Measurements from ENCODE around the gene COPZ2. TPM values are rescaled to one million over a fixed set of nuclear protein-coding genes. Genes with fewer than 3 reads are reported as not detected.
"Not testable (repeated sequence)": the region's sequence is repeated elsewhere in the genome, so short reads cannot be mapped to it uniquely, and the experiment has no call there.

Gene COPZ2
- total RNA-seq, 1 experiment from 2014 or later = 1.3 TPM

DNA sequence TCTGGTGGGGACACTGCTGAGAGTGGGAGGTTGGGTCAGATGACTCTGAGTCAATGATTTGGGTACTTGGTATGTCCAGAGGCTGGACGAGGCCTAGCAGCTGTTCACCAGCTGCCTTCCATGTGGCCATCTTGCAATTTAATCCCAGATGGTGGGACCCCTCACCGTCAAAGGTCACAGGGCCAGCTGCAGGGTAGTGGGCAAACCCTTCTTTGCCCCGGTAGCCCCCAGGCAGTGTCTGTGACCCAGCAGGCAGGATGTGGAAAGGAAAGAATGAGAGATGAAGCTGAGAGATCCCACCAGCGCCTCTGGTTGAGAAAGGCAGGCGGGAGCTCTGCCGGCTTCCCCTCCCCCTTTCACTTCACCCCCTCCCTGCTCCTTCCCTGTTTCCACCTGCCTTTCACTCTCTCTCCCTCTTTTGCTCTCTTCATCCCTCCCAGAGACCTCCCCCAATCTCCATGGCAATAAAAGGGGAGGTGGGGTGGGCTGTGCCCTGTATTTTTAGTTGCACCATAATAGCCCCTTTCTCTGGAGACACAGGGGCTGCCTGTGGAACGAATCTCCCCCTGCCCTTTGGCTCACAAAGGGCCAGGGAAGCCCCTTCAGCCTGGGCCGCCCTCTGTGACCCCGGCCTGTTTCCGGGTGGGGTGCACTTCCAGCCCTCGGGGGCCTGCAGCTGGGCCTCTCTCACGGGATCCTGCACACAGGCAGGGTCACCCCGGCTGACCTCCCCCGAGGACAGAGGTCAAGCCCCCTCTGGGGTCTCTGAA lies 46.5 kb downstream of the COPZ2 start:
- Histone ChIP-seq H3K36me3 (ENCODE audit: low read depth, low read length) (no peaks in the 10 kb centered on the region), H3K27ac (ENCODE audit: low read length) (no peak overlapping the region), H3K4me2 (ENCODE audit: low read length) (no peak overlapping the region), H3K79me2 (ENCODE audit: low read length) (no peaks in the 10 kb centered on the region), H3K9me2 (replicated peaks; ENCODE audit: low read length) (no peaks in the 10 kb centered on the region), H3K9ac (ENCODE audit: low read length) (no peak overlapping the region), H3K27me3 (ENCODE audit: low read length) (no peaks in the 10 kb centered on the region), H2AFZ (ENCODE audit: low read length) (no peak overlapping the region), H4K20me1 (ENCODE audit: low read length) (no peaks in the 10 kb centered on the region), H3F3A (ENCODE audit: low read length, unreplicated experiment) (no peaks in the 10 kb centered on the region), H3K4me3 (ENCODE audit: low read length) (no peak overlapping the region), H3K9me3 (ENCODE audit: low read length) (no peaks in the 10 kb centered on the region), H3K4me1 (ENCODE audit: insufficient read depth, low read length) (no peaks in the 10 kb centered on the region)
- no peak for TF ChIP-seq EZH2 (IDR thresholded peaks at IDR 0.05; ENCODE audit: low read length, unreplicated experiment)
- TF ChIP-seq, protein P1, sequence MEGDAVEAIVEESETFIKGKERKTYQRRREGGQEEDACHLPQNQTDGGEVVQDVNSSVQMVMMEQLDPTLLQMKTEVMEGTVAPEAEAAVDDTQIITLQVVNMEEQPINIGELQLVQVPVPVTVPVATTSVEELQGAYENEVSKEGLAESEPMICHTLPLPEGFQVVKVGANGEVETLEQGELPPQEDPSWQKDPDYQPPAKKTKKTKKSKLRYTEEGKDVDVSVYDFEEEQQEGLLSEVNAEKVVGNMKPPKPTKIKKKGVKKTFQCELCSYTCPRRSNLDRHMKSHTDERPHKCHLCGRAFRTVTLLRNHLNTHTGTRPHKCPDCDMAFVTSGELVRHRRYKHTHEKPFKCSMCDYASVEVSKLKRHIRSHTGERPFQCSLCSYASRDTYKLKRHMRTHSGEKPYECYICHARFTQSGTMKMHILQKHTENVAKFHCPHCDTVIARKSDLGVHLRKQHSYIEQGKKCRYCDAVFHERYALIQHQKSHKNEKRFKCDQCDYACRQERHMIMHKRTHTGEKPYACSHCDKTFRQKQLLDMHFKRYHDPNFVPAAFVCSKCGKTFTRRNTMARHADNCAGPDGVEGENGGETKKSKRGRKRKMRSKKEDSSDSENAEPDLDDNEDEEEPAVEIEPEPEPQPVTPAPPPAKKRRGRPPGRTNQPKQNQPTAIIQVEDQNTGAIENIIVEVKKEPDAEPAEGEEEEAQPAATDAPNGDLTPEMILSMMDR (conservative IDR thresholded peaks at IDR 0.05; ENCODE audit: low read depth, low read length) = no peak
- no peak for TF ChIP-seq EZH2phosphoT487 (IDR thresholded peaks at IDR 0.05; ENCODE audit: borderline replicate concordance, low read length)
- ATAC-seq = no peak
- ChIA-PET POLR2A (ENCODE audit: unreplicated experiment) (no interaction called here), CTCF (no interaction called here)
- intact Hi-C loops (cut with micrococcal nuclease) = no loop called here
- no peak for DNase-seq
- no TSS peak for BruUV-seq (replicated peaks)

DNA sequence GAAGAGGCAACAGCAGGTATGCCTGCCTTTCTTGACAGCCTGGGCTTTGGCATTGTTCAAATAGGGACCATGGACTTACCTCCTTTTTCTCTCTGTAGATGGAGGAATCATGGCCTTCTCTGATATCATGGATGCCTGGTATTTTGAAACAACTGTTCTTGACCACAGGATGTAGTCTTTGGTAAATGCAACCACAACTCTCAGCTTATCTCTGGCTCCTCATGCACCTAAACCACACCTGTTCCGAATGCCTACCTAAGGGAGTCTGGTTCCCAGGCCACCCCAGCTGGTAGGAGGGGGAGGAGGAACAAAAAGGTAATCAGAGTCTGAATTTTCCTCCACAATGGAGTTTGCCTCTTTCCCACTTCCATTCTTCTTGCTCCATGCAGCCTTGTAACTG lies 47.9 kb downstream of the COPZ2 start:
- Histone ChIP-seq H3K4me1 (ENCODE audit: insufficient read depth, low read length) (no peaks in the 10 kb centered on the region), H3K27ac (ENCODE audit: low read length) (no peak overlapping the region), H3K9ac (ENCODE audit: low read length) (no peak overlapping the region), H3K79me2 (ENCODE audit: low read length) (no peaks in the 10 kb centered on the region), H3K36me3 (ENCODE audit: low read depth, low read length) (0 out of 2 replicates have a peak, but pooled peaks cover 3% of the 10 kb centered on the region), H3K4me2 (ENCODE audit: low read length) (no peak overlapping the region), H3K27me3 (ENCODE audit: low read length) (no peaks in the 10 kb centered on the region), H3K9me2 (replicated peaks; ENCODE audit: low read length) (no peaks in the 10 kb centered on the region), H3F3A (ENCODE audit: low read length, unreplicated experiment) (no peaks in the 10 kb centered on the region), H3K9me3 (ENCODE audit: low read length) (no peaks in the 10 kb centered on the region), H2AFZ (ENCODE audit: low read length) (no peak overlapping the region), H3K4me3 (ENCODE audit: low read length) (no peak overlapping the region), H4K20me1 (ENCODE audit: low read length) (no peaks in the 10 kb centered on the region)
- no TSS peak for BruUV-seq (replicated peaks)
- ChIA-PET CTCF (no interaction called here), POLR2A (ENCODE audit: unreplicated experiment) (no interaction called here)
- DNase-seq (no peak), ATAC-seq (no peak)
- intact Hi-C loops (cut with micrococcal nuclease) = no loop called here
- TF ChIP-seq EZH2 (IDR thresholded peaks at IDR 0.05; ENCODE audit: low read length, unreplicated experiment) (no peak), EZH2phosphoT487 (IDR thresholded peaks at IDR 0.05; ENCODE audit: borderline replicate concordance, low read length) (no peak)
- TF ChIP-seq, protein P1 (conservative IDR thresholded peaks at IDR 0.05; ENCODE audit: low read depth, low read length) = no peak

DNA sequence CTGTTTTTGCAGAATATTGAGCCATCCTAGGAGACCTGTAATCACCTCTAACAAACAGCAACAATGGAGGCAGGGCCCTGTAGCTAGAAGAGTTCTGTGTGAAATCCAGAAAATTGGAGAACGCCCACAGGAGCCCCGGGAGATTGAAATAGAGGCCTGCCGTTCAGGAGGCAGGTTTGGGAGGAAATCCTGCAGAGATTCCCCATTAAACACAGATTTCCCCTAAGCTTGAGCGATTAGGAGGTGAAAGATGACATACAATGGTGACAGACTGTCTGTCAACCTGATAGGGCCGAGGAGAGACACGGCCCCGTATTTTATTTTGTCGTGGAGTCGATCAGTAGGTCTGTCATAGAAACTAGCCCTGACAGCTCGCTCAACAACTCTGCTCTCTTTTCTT lies 48.4 kb downstream of the COPZ2 start:
- Histone ChIP-seq H3K9me3 (ENCODE audit: low read length) (no peaks in the 10 kb centered on the region), H3K9ac (ENCODE audit: low read length) (no peak overlapping the region), H3K27ac (ENCODE audit: low read length) (no peak overlapping the region), H3K4me2 (ENCODE audit: low read length) (no peak overlapping the region), H3K4me3 (ENCODE audit: low read length) (no peak overlapping the region), H3K36me3 (ENCODE audit: low read depth, low read length) (0 out of 2 replicates have a peak, but pooled peaks cover 3% of the 10 kb centered on the region), H3K9me2 (replicated peaks; ENCODE audit: low read length) (no peaks in the 10 kb centered on the region), H4K20me1 (ENCODE audit: low read length) (no peaks in the 10 kb centered on the region), H2AFZ (ENCODE audit: low read length) (no peak overlapping the region), H3K4me1 (ENCODE audit: insufficient read depth, low read length) (no peaks in the 10 kb centered on the region), H3F3A (ENCODE audit: low read length, unreplicated experiment) (no peaks in the 10 kb centered on the region), H3K79me2 (ENCODE audit: low read length) (no peaks in the 10 kb centered on the region), H3K27me3 (ENCODE audit: low read length) (no peaks in the 10 kb centered on the region)
- TF ChIP-seq EZH2phosphoT487 (IDR thresholded peaks at IDR 0.05; ENCODE audit: borderline replicate concordance, low read length) (no peak), EZH2 (IDR thresholded peaks at IDR 0.05; ENCODE audit: low read length, unreplicated experiment) (no peak)
- TF ChIP-seq, protein P1 (conservative IDR thresholded peaks at IDR 0.05; ENCODE audit: low read depth, low read length) = no peak
- DNase-seq (no peak), ATAC-seq (no peak)
- POLR2A ChIA-PET (ENCODE audit: unreplicated experiment) = no interaction called here
- CTCF ChIA-PET = no interaction called here
- no TSS peak for BruUV-seq (replicated peaks)
- intact Hi-C loops (cut with micrococcal nuclease) = no loop called here

DNA sequence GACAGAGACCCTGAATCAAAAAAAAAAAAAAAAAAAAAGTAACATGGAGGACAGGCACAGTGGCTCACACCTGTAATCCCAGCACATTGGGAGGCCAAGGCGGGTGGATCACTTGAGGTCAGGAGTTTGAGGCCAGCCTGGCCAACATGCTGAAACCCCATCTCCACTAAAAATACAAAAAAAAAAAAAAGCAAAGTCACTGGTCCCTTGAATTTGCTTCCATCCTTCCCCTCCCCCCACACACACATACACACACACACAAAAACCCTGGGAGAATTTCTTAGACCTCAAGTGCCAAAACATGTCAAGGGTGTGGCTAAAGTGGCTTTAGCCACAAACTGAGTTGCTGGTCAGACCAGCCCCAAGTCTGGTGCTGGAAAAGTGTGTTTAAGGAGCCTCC lies 49.2 kb downstream of the COPZ2 start:
- H4K20me1 ChIP-seq (ENCODE audit: low read length); H3K4me2 ChIP-seq (ENCODE audit: low read length); H3K27me3 ChIP-seq (ENCODE audit: low read length); DNase-seq; BruUV-seq (replicated peaks); H3K27ac ChIP-seq (ENCODE audit: low read length); ATAC-seq; H3K79me2 ChIP-seq (ENCODE audit: low read length); H3K4me3 ChIP-seq (ENCODE audit: low read length); H3K36me3 ChIP-seq (ENCODE audit: low read depth, low read length); H3K9ac ChIP-seq (ENCODE audit: low read length); POLR2A ChIA-PET (ENCODE audit: unreplicated experiment); H3K4me1 ChIP-seq (ENCODE audit: insufficient read depth, low read length); H2AFZ ChIP-seq (ENCODE audit: low read length); H3F3A ChIP-seq (ENCODE audit: low read length, unreplicated experiment); intact Hi-C loops (cut with micrococcal nuclease); H3K9me2 ChIP-seq (replicated peaks; ENCODE audit: low read length); H3K9me3 ChIP-seq (ENCODE audit: low read length): not testable (repeated sequence)
- CTCF ChIA-PET = interaction anchor here (0.8 kb wide), 1 partner anchor 174 kb away, joined by 3 read pairs; no protein-coding TSS in a partner anchor
